Heart left ventricle (tissue), 16 donors: ENCODE measurements around the gene RDM1. TPM values are rescaled to one million over a fixed set of nuclear protein-coding genes. Genes with fewer than 3 reads are reported as not detected.
"Not testable (repeated sequence)": the region's sequence is repeated elsewhere in the genome, so short reads cannot be mapped to it uniquely, and the experiment has no call there.

Experiments used
- ATAC-seq, 4 donors: fragments of 200-7000 bp; cut with Tn5 transposase; one replicate each; pipeline ENCODE4 v1.9.1; 2020 to 2022; ENCODE audit warnings: moderate library complexity in 4 of 4, mild to moderate bottlenecking in 3 of 4, moderate number of reproducible peaks in 1 of 4
- DNase-seq, 5 donors: peaks; one replicate each; pipeline ENCODE4 v3.0.0-alpha.2; 2020
- H3K27ac ChIP-seq, 12 donors: fragments of 200-600 bp; sonication (generic) in 4 of 12; one replicate each; pipeline versions ENCODE4 v1.5.0 to v1.8.0; 2016 to 2022; ENCODE audit warnings: mild to moderate bottlenecking in 2 of 12
- H3K27me3 ChIP-seq, 9 donors: fragments of 200-600 bp; sonication (generic) in 2 of 9; one replicate each; pipeline versions ENCODE4 v1.5.1 to v1.8.0; 2016 to 2022; ENCODE audit warnings: mild to moderate bottlenecking in 3 of 9
- H3K36me3 ChIP-seq, 9 donors: fragments of 200-600 bp; sonication (generic) in 2 of 9; one replicate each; pipeline versions ENCODE4 v1.5.0 to v1.8.0; 2018 to 2022; ENCODE audit warnings: mild to moderate bottlenecking in 2 of 9
- H3K4me1 ChIP-seq, 12 donors: fragments of 200-600 bp; sonication (generic) in 4 of 12; one replicate each; pipeline versions ENCODE4 v1.5.0 to v1.8.0; 2016 to 2022; ENCODE audit warnings: mild to moderate bottlenecking in 3 of 12
- H3K4me3 ChIP-seq, 12 donors: fragments of 200-600 bp; sonication (generic) in 4 of 12; one replicate each; pipeline versions ENCODE4 v1.5.0 to v1.8.0; 2017 to 2022; ENCODE audit warnings: mild to moderate bottlenecking in 9 of 12, moderate library complexity in 4 of 12
- H3K9me3 ChIP-seq, 12 donors: fragments of 200-600 bp; sonication (generic) in 4 of 12; one replicate each; pipeline versions ENCODE4 v1.5.0 to v1.8.0; 2016 to 2022; ENCODE audit warnings: mild to moderate bottlenecking in 1 of 12
- CTCF ChIP-seq, 12 donors: fragments of 200-600 bp; sonication (generic) in 4 of 12; IDR thresholded peaks; one replicate each; pipeline versions ENCODE4 v1.5.0 to v1.8.0; 2018 to 2022; ENCODE audit warnings: antibody characterized with exemption in 12 of 12, mild to moderate bottlenecking in 5 of 12
- POLR2A ChIP-seq, 2 donors: fragments of 450-650 bp; IDR thresholded peaks; one replicate each; pipeline ENCODE4 v1.6.1; 2017; ENCODE audit warnings: antibody characterized with exemption in 2 of 2, mild to moderate bottlenecking in 2 of 2, moderate library complexity in 2 of 2
- WGBS, 4 donors: extraction: QIAGEN DNeasy Blood & Tissue Kit in 2 of 4; methylation state at CpG; one replicate each; pipeline versions ENCODE4 v1.1.5 to v1.1.7; 2013 to 2018; 5-methylcytosine and 5-hydroxymethylcytosine counted together
- intact Hi-C, 10 donors: fragments of 100-400 bp; cut with DNase I; formaldehyde crosslinking; loops; one replicate each; pipeline versions ENCODE4 v1.11.1 to v1.14.2; 2022
- polyA plus RNA-seq, 2 donors: library from polyadenylated mRNA; stranded (reverse); fragments of 200-250 nt; gene quantifications; one replicate each; pipeline ENCODE4 v1.2.3, GENCODE V29; 2013
- total RNA-seq, 9 donors: library from RNA; depleted of rRNA in 2 of 9; stranded (reverse); fragments of >200 nt in 2 of 9; fragmentation: NEBNext Ultra II Directional in 3 of 9; extraction: Animal tissue kit (Norgen Biotek cat#: 25700) in 3 of 9; gene quantifications; one replicate each; pipeline versions ENCODE4 v1.1.0 to v1.2.4, GENCODE V29; 2016 to 2023
- donor health status: ischemic (EF 13 %, LVEDD 7.1; RV severe dilation, severe dysfunction).
- donor health status: healthy with polysubstance abuse.
- donor health status: DM: no; HTN: yes; CAD: no.
- donor health status: DM: no; HTN: no; CAD: no.
- donor health status: ischemic (EF 25% LVEDD 6.9; RV normal size, moderate dysfunction).
- donor health status: ischemic (EF 25% LVEDD 5.7; RV mildly dilated, moderate dysfunction).
- donor health status: healthy.
- donor health status: DM: yes; HTN: yes; CAD: no.
- donor health status: ischemic (EF 35%, LVEDD 5.7; RV mildly dilated, moderate dysfunction).
- donor health status: nonischemic (EF 11% LVEDD 7.7; RV severe dilation, severe dysfunction).
- donor health status: DM: yes; HTN: yes; CAD: no.
- donor health status: PGD.
- donor health status: ischemic (EF 29% LVEDD 5.4; RV normal size, mild dysfunction).
- donor health status: nonischemic (EF 23%, LVEDD 6.1; RV moderate dilation, normal function).

Gene RDM1
- total and polyA plus RNA-seq, 11 donors: 0.48 TPM; not detected in 10

GRCh38 chr17:35943537-35943936, 13.0 kb upstream of the RDM1 start, which contains the start of gene LYZL6:
LYZL6 (minus strand) TSS chr17:35943713; CDS start chr17:35939356, 4,357 bp downstream.
- no peaks in the 10 kb centered on the region for H3K4me1 ChIP-seq
- H3K4me3 ChIP-seq: no peak within 1 kb of the TSS
- no peak within 1 kb of the TSS for H3K27ac ChIP-seq
- no peaks in the 10 kb centered on the region for H3K36me3 ChIP-seq
- DNase-seq (no peak), ATAC-seq (no peak)
- WGBS, 4 donors: 69 to 80% (median 78%) methylated on average over 2 of the region's 2 CpGs
- intact Hi-C loops: no loop called here
- TF ChIP-seq POLR2A (IDR thresholded peaks at IDR 0.05) (no peak), CTCF (IDR thresholded peaks at IDR 0.05) (no peak)
- H3K27me3 ChIP-seq: peaks cover 0 to 7% (median 0%) of the 10 kb centered on the region in 9 donors
- no peaks in the 10 kb centered on the region for H3K9me3 ChIP-seq

- no peak for TF ChIP-seq CTCF (IDR thresholded peaks at IDR 0.05)
- no peak for TF ChIP-seq POLR2A (IDR thresholded peaks at IDR 0.05)
- no peaks in the 10 kb centered on the region for H3K36me3 ChIP-seq
- H3K27ac ChIP-seq: no peak overlapping the region
- H3K9me3 ChIP-seq: no peaks in the 10 kb centered on the region
- H3K4me3 ChIP-seq: no peak overlapping the region
- no peaks in the 10 kb centered on the region for H3K4me1 ChIP-seq
- intact Hi-C loops: no loop called here
- DNase-seq (no peak), ATAC-seq (no peak)
- 43 to 56% (median 46%) methylated on average over 9 of the region's 9 CpGs for WGBS, 4 donors
- H3K27me3 ChIP-seq: peaks cover 0 to 7% (median 0%) of the 10 kb centered on the region in 9 donors
These were observed 12.1 kb upstream of the RDM1 start for GRCh38 chr17:35942588-35943186.

- H3K27ac ChIP-seq, H3K36me3 ChIP-seq, H3K4me1 ChIP-seq, H3K27me3 ChIP-seq, intact Hi-C loops, ATAC-seq, H3K9me3 ChIP-seq, H3K4me3 ChIP-seq, DNase-seq: not testable (repeated sequence)
- 96 to 98% (median 97%) methylated on average over 3 of the region's 3 CpGs for WGBS, 4 donors
These were observed 7.9 kb upstream of the RDM1 start for GRCh38 chr17:35938492-35938891.

- WGBS, 4 donors: 91 to 95% (median 93%) methylated on average over 5 of the region's 5 CpGs
- no peaks in the 10 kb centered on the region for H3K27me3 ChIP-seq
- peaks cover 0 to 18% (median 2%) of the 10 kb centered on the region in 12 donors for H3K4me1 ChIP-seq
- no peak overlapping the region for H3K4me3 ChIP-seq
- no peak for DNase-seq
- H3K9me3 ChIP-seq: no peaks in the 10 kb centered on the region
- ATAC-seq: no peak
- no peak overlapping the region for H3K27ac ChIP-seq
- no peak for TF ChIP-seq POLR2A (IDR thresholded peaks at IDR 0.05)
- TF ChIP-seq CTCF (IDR thresholded peaks at IDR 0.05): no peak
- H3K36me3 ChIP-seq: no peaks in the 10 kb centered on the region
- intact Hi-C loops: no loop called here
These were observed 5.5 kb upstream of the RDM1 start for GRCh38 chr17:35936063-35936462.

GRCh38 chr17:35934760-35935159, 4.2 kb upstream of the RDM1 start:
- WGBS, 4 donors: 80 to 85% (median 82%) methylated on average over 10 of the region's 10 CpGs
- intact Hi-C loops: no loop called here

More at GRCh38 chr17:35934760-35935159, 4.2 kb upstream of the RDM1 start:
- Histone ChIP-seq H3K27me3 (no peaks in the 10 kb centered on the region), H3K4me3 (no peak overlapping the region), H3K36me3 (no peaks in the 10 kb centered on the region), H3K9me3 (no peaks in the 10 kb centered on the region), H3K27ac (no peak overlapping the region), H3K4me1 (peaks cover 0 to 30% (median 13%) of the 10 kb centered on the region in 12 donors)
- TF ChIP-seq CTCF (IDR thresholded peaks at IDR 0.05) (no peak), POLR2A (IDR thresholded peaks at IDR 0.05) (no peak)
- no peak for DNase-seq
- ATAC-seq: no peak
